Measurements from ENCODE around the gene IRX2.

- no peak for TF ChIP-seq CTCF (IDR thresholded peaks at IDR 0.05 in 4 of 5, conservative IDR thresholded peaks at IDR 0.05 in 1 of 5)
- no peak for TF ChIP-seq POLR2A (IDR thresholded peaks at IDR 0.05)
These were observed 3.9 kb downstream of the IRX2 start for GRCh38 chr5:2747363-2748162.
